Prostate gland (tissue), 2 donors: Measurements from ENCODE around the gene HSPA9. TPM values are rescaled to one million over a fixed set of nuclear protein-coding genes. Genes with fewer than 3 reads are reported as not detected.

Source experiments
- DNase-seq: peaks from one replicate; pipeline ENCODE4 v3.0.0-alpha.2; 2019; ENCODE audit warnings: low spot score
- H3K27ac ChIP-seq, 2 donors: fragments of 200-600 bp; sonication (generic); 2 replicates each; pipeline ENCODE4 v1.5.1; 2017 to 2019
- H3K27me3 ChIP-seq: fragments of 200-600 bp; sonication (generic); replicated peaks from 2 replicates; pipeline ENCODE4 v1.5.1; 2019; ENCODE audit not compliant: insufficient read depth
- H3K36me3 ChIP-seq, 2 donors: fragments of 200-600 bp; sonication (generic); 1 replicate in 1 of 2; 2 replicates in 1 of 2; pipeline versions ENCODE4 v1.5.1 to v1.8.1; 2017 to 2019
- H3K4me1 ChIP-seq: fragments of 200-600 bp; sonication (generic); replicated peaks from 2 replicates; pipeline ENCODE4 v1.5.1; 2019
- H3K4me3 ChIP-seq, 2 donors: fragments of 200-600 bp; sonication (generic); 2 replicates each; pipeline ENCODE4 v1.5.1; 2017 to 2019
- H3K9me3 ChIP-seq: fragments of 200-600 bp; sonication (generic); 2 replicates; pipeline ENCODE4 v1.5.1; 2017
- POLR2A ChIP-seq: fragments of 450-650 bp; IDR thresholded peaks from one replicate; pipeline ENCODE4 v1.6.1; 2016; ENCODE audit warnings: antibody characterized with exemption, mild to moderate bottlenecking
- POLR2AphosphoS5 ChIP-seq: sonication (generic); formaldehyde crosslinking; IDR thresholded peaks from one replicate; pipeline ENCODE4 v1.6.1; 2017; ENCODE audit warnings: antibody characterized with exemption
- WGBS: methylation state at CpG from one replicate; pipeline ENCODE4 v1.1.5; 2018; 5-methylcytosine and 5-hydroxymethylcytosine counted together
- intact Hi-C: fragments of 100-400 bp; cut with DNase I; formaldehyde crosslinking; loops from one replicate; pipeline ENCODE4 v1.14.2; 2022
- total RNA-seq, 2 donors: library from RNA; depleted of rRNA; stranded (reverse); fragments of >200 nt; gene quantifications; one replicate each; pipeline ENCODE4 v1.1.0, GENCODE V29; 2016
- TF ChIP-seq, protein P1 (sequence below), 4 experiments: fragments of 200-600 bp in 2 of 4; fragments of 450-650 bp in 2 of 4; sonication (generic) in 2 of 4; IDR thresholded peaks; 1 replicate in 3 of 4; 2 replicates in 1 of 4; pipeline ENCODE4 v1.5.1; 2016 to 2019; ENCODE audit warnings: antibody characterized with exemption in 4 of 4, mild to moderate bottlenecking in 2 of 4, moderate library complexity in 2 of 4

HSPA9 gene
- total RNA-seq, 2 donors from 2014 or later: 273 to 331 TPM

GRCh38 chr5:138595180-138595795 lies 20.1 kb upstream of the HSPA9 start:
- Histone ChIP-seq H3K4me3 (no peak overlapping the region), H3K36me3 (no peaks in the 10 kb centered on the region), H3K27ac (no peak overlapping the region), H3K4me1 (no peaks in the 10 kb centered on the region), H3K27me3 (no peaks in the 10 kb centered on the region), H3K9me3 (no peaks in the 10 kb centered on the region)
- intact Hi-C loops: no loop called here
- TF ChIP-seq POLR2AphosphoS5 (no peak), POLR2A (no peak)
- TF ChIP-seq, protein P1, sequence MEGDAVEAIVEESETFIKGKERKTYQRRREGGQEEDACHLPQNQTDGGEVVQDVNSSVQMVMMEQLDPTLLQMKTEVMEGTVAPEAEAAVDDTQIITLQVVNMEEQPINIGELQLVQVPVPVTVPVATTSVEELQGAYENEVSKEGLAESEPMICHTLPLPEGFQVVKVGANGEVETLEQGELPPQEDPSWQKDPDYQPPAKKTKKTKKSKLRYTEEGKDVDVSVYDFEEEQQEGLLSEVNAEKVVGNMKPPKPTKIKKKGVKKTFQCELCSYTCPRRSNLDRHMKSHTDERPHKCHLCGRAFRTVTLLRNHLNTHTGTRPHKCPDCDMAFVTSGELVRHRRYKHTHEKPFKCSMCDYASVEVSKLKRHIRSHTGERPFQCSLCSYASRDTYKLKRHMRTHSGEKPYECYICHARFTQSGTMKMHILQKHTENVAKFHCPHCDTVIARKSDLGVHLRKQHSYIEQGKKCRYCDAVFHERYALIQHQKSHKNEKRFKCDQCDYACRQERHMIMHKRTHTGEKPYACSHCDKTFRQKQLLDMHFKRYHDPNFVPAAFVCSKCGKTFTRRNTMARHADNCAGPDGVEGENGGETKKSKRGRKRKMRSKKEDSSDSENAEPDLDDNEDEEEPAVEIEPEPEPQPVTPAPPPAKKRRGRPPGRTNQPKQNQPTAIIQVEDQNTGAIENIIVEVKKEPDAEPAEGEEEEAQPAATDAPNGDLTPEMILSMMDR (IDR thresholded peaks at IDR 0.05): peak in 2 of 4 experiments; percentile 50 to 54
- DNase-seq: peak; percentile 16
- 76% methylated on average over 4 of the region's 4 CpGs for WGBS

DNA sequence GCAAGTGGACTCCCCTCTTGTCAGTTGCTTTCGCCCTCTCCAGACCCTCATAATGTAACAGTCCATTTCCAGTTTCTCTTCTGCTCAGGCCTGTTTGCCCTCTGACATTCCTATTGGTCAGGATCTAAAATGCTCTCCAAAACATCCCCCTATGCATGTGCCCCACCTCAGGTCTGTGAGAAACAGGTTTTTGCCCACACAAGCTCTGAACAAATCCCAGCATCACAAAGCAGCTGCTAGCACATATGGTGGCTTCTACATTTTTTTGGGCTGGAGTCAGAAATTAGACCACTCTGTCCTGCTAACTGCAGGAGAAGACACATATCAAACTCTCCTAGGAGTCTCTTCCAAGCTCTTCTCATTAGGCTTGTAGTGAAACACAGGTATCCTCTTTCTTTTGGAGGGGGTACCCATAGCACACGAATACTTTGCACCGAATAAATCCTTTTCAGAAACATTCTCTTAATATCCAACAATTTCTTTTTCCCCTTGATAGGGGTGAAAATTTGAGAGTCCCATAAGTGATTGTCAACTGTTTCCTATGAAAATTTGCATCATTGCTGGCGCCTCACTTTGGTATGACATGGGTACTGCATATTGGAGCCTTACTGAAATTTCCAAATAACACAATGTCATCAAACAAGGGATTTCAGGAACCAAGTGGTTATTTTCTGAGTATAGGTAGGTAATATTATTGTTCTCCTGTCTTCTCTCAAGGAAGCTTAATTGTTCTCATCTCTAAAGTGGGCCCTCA lies 19.3 kb upstream of the HSPA9 start:
- WGBS: 95% methylated on average over 4 of the region's 4 CpGs
- DNase-seq: no peak
- H3K4me1 ChIP-seq: no peaks in the 10 kb centered on the region
- no peaks in the 10 kb centered on the region for H3K36me3 ChIP-seq
- no peak overlapping the region for H3K4me3 ChIP-seq
- intact Hi-C loops: no loop called here
- TF ChIP-seq POLR2A: no peak
- TF ChIP-seq, protein P1 (IDR thresholded peaks at IDR 0.05): no peak
- TF ChIP-seq POLR2AphosphoS5: no peak
- no peaks in the 10 kb centered on the region for H3K27me3 ChIP-seq
- no peak overlapping the region for H3K27ac ChIP-seq
- H3K9me3 ChIP-seq: no peaks in the 10 kb centered on the region

DNA sequence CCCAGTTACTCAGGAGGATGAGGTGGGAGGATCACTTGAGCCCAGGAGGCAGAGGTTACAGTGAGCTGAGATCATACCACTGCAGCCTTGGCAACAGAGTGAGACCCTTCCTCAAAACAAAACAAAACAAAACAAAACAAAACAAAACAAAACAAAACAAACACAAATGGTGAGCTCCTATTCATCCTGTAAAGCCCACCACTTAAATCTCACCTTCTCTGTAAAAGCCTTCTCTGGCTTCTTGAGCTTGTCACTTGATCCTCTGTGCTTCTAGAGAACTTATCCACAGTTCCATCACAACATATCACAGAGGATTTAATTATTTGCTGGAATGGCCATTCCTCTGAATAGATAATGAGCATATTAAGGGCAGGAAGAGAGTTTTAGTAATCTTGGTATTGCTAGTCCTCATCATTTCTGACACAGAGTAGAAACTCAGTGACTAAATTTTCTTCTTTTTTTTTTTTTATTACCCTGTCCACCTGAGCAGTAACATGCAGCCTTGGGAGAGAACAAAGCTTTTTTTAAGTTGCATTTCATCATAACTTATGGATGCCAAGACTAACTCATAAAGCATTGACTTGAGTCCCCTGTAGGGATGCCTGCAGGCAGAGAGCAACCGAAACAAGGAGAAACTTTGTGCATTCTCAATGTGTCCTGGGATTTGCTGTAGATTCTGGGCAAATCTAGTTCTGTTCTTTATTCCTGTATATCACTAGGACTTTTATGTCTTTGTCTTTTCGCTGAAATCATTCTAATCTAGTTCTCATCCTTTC lies 13.0 kb upstream of the HSPA9 start:
- Histone ChIP-seq H3K27ac (no peak overlapping the region), H3K4me1 (peaks cover 2% of the 10 kb centered on the region), H3K27me3 (no peaks in the 10 kb centered on the region), H3K36me3 (no peaks in the 10 kb centered on the region), H3K9me3 (no peaks in the 10 kb centered on the region), H3K4me3 (no peak overlapping the region)
- WGBS: 41% methylated on average over 2 of the region's 2 CpGs
- DNase-seq: no peak
- TF ChIP-seq, protein P1 (IDR thresholded peaks at IDR 0.05): no peak
- no peak for TF ChIP-seq POLR2A
- no peak for TF ChIP-seq POLR2AphosphoS5
- intact Hi-C loops: loop anchor here (10.0 kb wide), 1 partner anchor 137 kb away; no protein-coding TSS in a partner anchor

DNA sequence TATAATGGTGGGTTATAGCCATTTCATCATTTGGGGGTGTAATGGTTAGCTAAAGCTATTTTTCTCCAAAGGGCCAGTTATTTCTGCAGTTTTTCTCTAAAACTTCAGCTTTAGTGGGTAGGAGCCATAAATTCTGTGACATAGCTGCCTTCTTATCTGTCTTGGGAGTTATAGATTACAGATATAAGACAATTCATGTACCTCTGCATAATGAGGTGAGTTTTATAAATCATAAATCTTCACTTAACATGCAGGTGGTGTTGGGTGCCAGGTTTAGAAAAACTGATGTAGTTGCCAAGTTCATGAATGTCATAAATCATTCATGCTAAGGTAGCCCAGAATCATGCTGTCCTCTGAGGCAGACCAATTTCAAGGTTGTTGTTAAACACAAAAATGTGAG lies 10.0 kb upstream of the HSPA9 start:
- Histone ChIP-seq H3K27me3 (no peaks in the 10 kb centered on the region), H3K9me3 (no peaks in the 10 kb centered on the region), H3K4me3 (no peak overlapping the region), H3K4me1 (peaks cover 2% of the 10 kb centered on the region), H3K27ac (no peak overlapping the region), H3K36me3 (no peaks in the 10 kb centered on the region)
- intact Hi-C loops: loop anchor here (10.0 kb wide), 1 partner anchor 140 kb away; no protein-coding TSS in a partner anchor
- no peak for DNase-seq
- TF ChIP-seq POLR2AphosphoS5 (no peak), POLR2A (no peak)
- TF ChIP-seq, protein P1 (IDR thresholded peaks at IDR 0.05): no peak
